ENCODE results near the gene PEX5.
"Not testable (repeated sequence)": the region's sequence is repeated elsewhere in the genome, so short reads cannot be mapped to it uniquely, and the experiment has no call there.

PEX5 gene

DNA sequence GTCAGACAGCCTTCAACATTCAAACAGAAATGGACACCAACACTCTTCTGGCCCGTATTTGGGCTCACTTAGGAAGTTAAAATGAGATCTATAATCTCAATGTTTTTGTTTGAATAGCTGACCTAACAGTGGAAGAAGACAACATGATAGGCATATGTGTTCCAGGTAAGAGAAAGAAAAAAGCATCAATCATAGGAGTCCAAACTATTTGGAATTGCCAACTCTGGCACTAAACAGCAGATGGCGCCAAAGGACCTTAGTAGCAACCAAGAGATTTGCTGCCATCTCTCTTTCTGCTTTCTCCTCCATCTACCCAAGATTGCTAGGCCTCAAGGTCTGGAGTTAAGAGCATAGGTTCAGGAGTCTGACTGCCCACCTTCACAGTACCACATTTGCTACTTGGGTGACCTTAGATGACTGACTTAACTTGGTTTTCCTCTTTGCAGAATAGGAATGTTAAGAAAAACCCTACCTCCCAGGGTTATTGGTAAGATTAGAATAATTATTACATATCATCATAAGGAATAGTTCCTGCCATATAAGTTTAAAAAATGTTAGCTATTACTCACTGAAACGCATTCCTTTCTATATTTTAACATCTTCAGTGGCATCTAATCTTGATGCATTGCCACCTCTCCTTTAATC, 30.2 kb downstream of the PEX5 start:
- DNase-seq, result peak; percentile 72 to 78

GRCh38 chr12:7221486-7221885, 32.0 kb downstream of the PEX5 start:
- no peak for DNase-seq

- no peak for DNase-seq
These were observed 40.3 kb downstream of the PEX5 start for GRCh38 chr12:7229741-7230140.

- DNase-seq, result no peak
These were observed 52.0 kb downstream of the PEX5 start for GRCh38 chr12:7241404-7242005.

DNA sequence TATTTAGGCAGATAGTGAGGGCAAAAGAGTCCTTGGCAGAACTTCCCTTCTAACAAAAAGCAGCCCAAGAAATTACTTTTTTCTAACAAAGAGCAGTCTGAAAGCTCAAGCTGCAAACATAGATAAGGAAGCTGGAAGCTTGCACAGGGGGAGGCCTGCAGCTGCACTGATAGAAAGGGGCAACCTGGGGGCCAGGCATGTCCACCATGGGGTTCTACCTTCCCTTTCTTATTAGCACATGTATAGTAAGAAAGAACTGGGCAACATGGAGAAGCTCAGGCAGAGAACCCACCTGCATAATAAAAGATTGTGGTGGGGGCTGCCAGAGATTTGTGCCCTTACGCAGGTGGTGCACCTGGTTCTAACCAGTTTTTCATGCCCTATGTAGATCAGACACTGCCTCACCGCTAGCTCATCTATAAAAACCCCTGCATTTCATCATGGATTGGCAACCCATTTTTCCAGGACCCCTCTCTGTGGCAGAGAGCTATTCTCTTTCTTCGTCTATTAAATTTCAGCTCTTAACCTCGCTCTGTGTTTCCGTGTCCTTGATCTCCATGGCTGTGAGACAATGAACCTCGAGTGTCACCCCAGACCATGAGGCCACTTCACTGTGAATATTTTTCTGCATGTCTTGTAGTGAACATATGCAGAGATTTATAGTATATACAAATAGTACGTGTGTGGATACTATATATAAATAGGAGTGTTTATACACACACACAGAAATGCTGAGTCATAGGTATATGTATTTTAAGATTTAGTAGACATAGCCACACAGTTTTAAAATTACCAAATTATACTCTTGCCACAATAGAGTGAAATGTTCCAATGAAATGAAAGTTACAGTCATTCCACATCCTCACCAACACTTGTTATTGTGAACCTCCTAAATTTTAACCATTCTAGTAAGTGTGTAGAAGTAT, 53.0 kb downstream of the PEX5 start:
- no peak for DNase-seq

DNA sequence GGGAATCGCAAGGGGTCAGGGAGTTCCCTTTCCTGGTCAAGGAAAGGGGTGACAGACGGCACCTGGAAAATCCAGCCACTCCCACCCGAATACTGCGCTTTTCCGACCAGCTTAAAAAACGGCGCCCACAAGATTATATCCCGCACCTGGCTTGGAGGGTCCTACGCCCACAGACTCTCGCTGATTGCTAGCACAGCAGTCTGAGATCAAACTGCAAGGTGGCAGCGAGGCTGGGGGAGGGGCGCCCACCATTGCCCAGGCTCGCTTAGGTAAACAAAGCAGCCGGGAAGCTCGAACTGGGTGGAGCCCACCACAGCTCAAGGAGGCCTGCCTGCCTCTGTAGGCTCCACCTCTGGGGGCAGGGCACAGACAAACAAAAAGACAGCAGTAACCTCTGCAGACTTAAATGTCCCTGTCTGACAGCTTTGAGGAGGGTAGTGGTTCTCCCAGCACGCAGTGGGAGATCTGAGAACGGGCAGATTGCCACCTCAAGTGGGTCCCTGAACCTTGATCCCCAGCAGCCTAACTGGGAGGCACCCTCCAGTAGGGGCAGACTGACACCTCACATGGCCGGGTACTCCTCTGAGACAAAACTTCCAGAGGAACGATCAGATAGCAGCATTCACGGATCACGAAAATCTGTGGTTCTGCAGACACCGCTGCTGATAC, 62.0 kb downstream of the PEX5 start:
- not testable (repeated sequence) for DNase-seq

GRCh38 chr12:7259060-7259459, 69.6 kb downstream of the PEX5 start:
- no peak for DNase-seq

All from stimulated activated CD4-positive, alpha-beta T cell treated with anti-CD3 and anti-CD28 coated beads, Interleukin-2, amount 100 ng/mL, for 24 hours (primary cell).